Upper lobe of left lung (tissue), 6 donors: ENCODE measurements around the gene CIC. TPM values are rescaled to one million over a fixed set of nuclear protein-coding genes. Genes with fewer than 3 reads are reported as not detected.

ENCODE experiments used
- ATAC-seq, 2 donors: fragments of 200-7000 bp; cut with Tn5 transposase; one replicate each; pipeline ENCODE4 v1.9.1; 2022; ENCODE audit warnings: mild to moderate bottlenecking in 2 of 2, moderate library complexity in 2 of 2; ENCODE audit not compliant: low FRiP score in 2 of 2
- DNase-seq, 2 donors: peaks; one replicate each; pipeline ENCODE4 v3.0.0-alpha.2; 2019 to 2020
- H3K27ac ChIP-seq, 4 donors: fragments of 200-600 bp; sonication (generic); one replicate each; pipeline ENCODE4 v1.5.1; 2016 to 2019
- H3K27me3 ChIP-seq, 4 donors: fragments of 200-600 bp; sonication (generic); one replicate each; pipeline ENCODE4 v1.5.1; 2017 to 2019
- H3K36me3 ChIP-seq, 4 donors: fragments of 200-600 bp; sonication (generic); one replicate each; pipeline ENCODE4 v1.5.1; 2016 to 2019
- H3K4me1 ChIP-seq, 4 donors: fragments of 200-600 bp; sonication (generic); one replicate each; pipeline ENCODE4 v1.5.1; 2018 to 2019
- H3K4me3 ChIP-seq, 4 donors: fragments of 200-600 bp; sonication (generic); one replicate each; pipeline ENCODE4 v1.5.1; 2017 to 2019; ENCODE audit warnings: mild to moderate bottlenecking in 2 of 4, moderate library complexity in 1 of 4
- H3K9me3 ChIP-seq, 4 donors: fragments of 200-600 bp; sonication (generic); one replicate each; pipeline ENCODE4 v1.5.1; 2018 to 2019
- CTCF ChIP-seq, 6 experiments: fragments of 450-650 bp in 4 of 6; fragments of 200-600 bp in 2 of 6; sonication (generic) in 2 of 6; IDR thresholded peaks; one replicate each; pipeline ENCODE4 v1.5.1; 2016 to 2019; ENCODE audit warnings: antibody characterized with exemption in 6 of 6
- EP300 ChIP-seq, 4 donors: sonication (generic); formaldehyde crosslinking; IDR thresholded peaks; one replicate each; pipeline ENCODE4 v1.5.1; 2017; ENCODE audit warnings: antibody characterized with exemption in 4 of 4, control low read depth in 2 of 4
- POLR2A ChIP-seq, 4 donors: fragments of 450-650 bp; IDR thresholded peaks; one replicate each; pipeline ENCODE4 v1.5.1; 2016 to 2017; ENCODE audit warnings: antibody characterized with exemption in 4 of 4, mild to moderate bottlenecking in 2 of 4
- POLR2AphosphoS5 ChIP-seq, 2 donors: sonication (generic); formaldehyde crosslinking; IDR thresholded peaks; one replicate each; pipeline ENCODE4 v1.5.1; 2017; ENCODE audit warnings: antibody characterized with exemption in 2 of 2
- WGBS, 2 donors: methylation state at CpG; one replicate each; pipeline ENCODE4 v1.1.5; 2017 to 2018; 5-methylcytosine and 5-hydroxymethylcytosine counted together
- total RNA-seq, 6 donors: library from RNA; depleted of rRNA in 4 of 6; stranded (reverse); fragments of >200 nt in 4 of 6; gene quantifications; one replicate each; pipeline versions ENCODE4 v1.1.0 to v1.2.1, GENCODE V29; 2016 to 2021
- donor health status: DM: no; HTN: no; CAD: no; lungs with moderate emphysema.
- donor health status: DM: no; HTN: yes; CAD: no; lungs with severe emphysema.

The CIC gene
- total RNA-seq, 6 donors from 2014 or later = 52.6 to 170 (median 77.7) TPM

GRCh38 chr19:42249769-42250168 lies 19.3 kb upstream of the CIC start:
- no peak for DNase-seq
- WGBS, 2 donors = 75 to 80% methylated on average over 6 of the region's 6 CpGs
- H3K9me3 ChIP-seq = no peaks in the 10 kb centered on the region
- no peaks in the 10 kb centered on the region for H3K27me3 ChIP-seq
- H3K4me3 ChIP-seq = no peak overlapping the region
- TF ChIP-seq POLR2A (IDR thresholded peaks at IDR 0.05) (no peak), CTCF (IDR thresholded peaks at IDR 0.05) (no peak), POLR2AphosphoS5 (IDR thresholded peaks at IDR 0.05) (no peak), EP300 (IDR thresholded peaks at IDR 0.05) (no peak)
- H3K4me1 ChIP-seq = peaks cover 36 to 69% (median 60%) of the 10 kb centered on the region in 4 donors
- ATAC-seq = no peak
- peaks cover 0 to 27% (median 19%) of the 10 kb centered on the region in 4 donors for H3K36me3 ChIP-seq
- H3K27ac ChIP-seq = peak overlapping the region; percentile 98 to 100 (median 100)

- Histone ChIP-seq H3K27ac (peak overlapping the region; percentile 98 to 100 (median 100)), H3K9me3 (no peaks in the 10 kb centered on the region), H3K4me3 (peak overlapping the region in 1 of 4 donors; percentile 90), H3K4me1 (peaks cover 33 to 65% (median 56%) of the 10 kb centered on the region in 4 donors), H3K36me3 (peaks cover 0 to 27% (median 19%) of the 10 kb centered on the region in 4 donors), H3K27me3 (no peaks in the 10 kb centered on the region)
- ATAC-seq (no peak), DNase-seq (peak in 1 of 2 donors; percentile 73)
- 33 to 65% methylated on average over 1 to 15 of the region's 15 CpGs for WGBS, 2 donors
- TF ChIP-seq POLR2A (IDR thresholded peaks at IDR 0.05) (no peak), POLR2AphosphoS5 (IDR thresholded peaks at IDR 0.05) (peak in 1 of 2 donors; percentile 48)
These were observed 18.8 kb upstream of the CIC start for GRCh38 chr19:42250183-42250665.

GRCh38 chr19:42250666-42251531 lies 18.2 kb upstream of the CIC start:
- Histone ChIP-seq H3K9me3 (no peaks in the 10 kb centered on the region), H3K4me3 (peak overlapping the region in 1 of 4 donors; percentile 90), H3K4me1 (peaks cover 34 to 65% (median 56%) of the 10 kb centered on the region in 4 donors), H3K27ac (peak overlapping the region; percentile 98 to 100 (median 100)), H3K27me3 (no peaks in the 10 kb centered on the region), H3K36me3 (peaks cover 0 to 27% (median 19%) of the 10 kb centered on the region in 4 donors)
- WGBS, 2 donors = 17 to 24% methylated on average over 16 to 18 of the region's 19 CpGs
- ATAC-seq (no peak), DNase-seq (peak in 1 of 2 donors; percentile 86)
- TF ChIP-seq POLR2A (IDR thresholded peaks at IDR 0.05) (no peak), CTCF (IDR thresholded peaks at IDR 0.05) (no peak), EP300 (IDR thresholded peaks at IDR 0.05) (no peak), POLR2AphosphoS5 (IDR thresholded peaks at IDR 0.05) (no peak)

GRCh38 chr19:42251572-42252358 lies 17.3 kb upstream of the CIC start:
- peak overlapping the region in 2 of 4 donors; percentile 90 to 100 for H3K4me3 ChIP-seq
- peaks cover 0 to 27% (median 19%) of the 10 kb centered on the region in 4 donors for H3K36me3 ChIP-seq
- H3K27ac ChIP-seq = peak overlapping the region; percentile 98 to 100 (median 100)
- DNase-seq (no peak), ATAC-seq (no peak)
- TF ChIP-seq CTCF (IDR thresholded peaks at IDR 0.05) (no peak), EP300 (IDR thresholded peaks at IDR 0.05) (no peak), POLR2AphosphoS5 (IDR thresholded peaks at IDR 0.05) (no peak), POLR2A (IDR thresholded peaks at IDR 0.05) (no peak)
- no peaks in the 10 kb centered on the region for H3K9me3 ChIP-seq
- H3K4me1 ChIP-seq = peaks cover 42 to 67% (median 56%) of the 10 kb centered on the region in 4 donors
- no peaks in the 10 kb centered on the region for H3K27me3 ChIP-seq
- 67 to 68% methylated on average over 4 of the region's 4 CpGs for WGBS, 2 donors
